ENCODE measurements around the gene RAB3IL1. TPM values are rescaled to one million over a fixed set of nuclear protein-coding genes. Genes with fewer than 3 reads are reported as not detected.
"Not testable (repeated sequence)": the region's sequence is repeated elsewhere in the genome, so short reads cannot be mapped to it uniquely, and the experiment has no call there.

The RAB3IL1 gene
- total RNA-seq, 1 donor from 2014 or later = 3.0 TPM

- peak; percentile 100 for DNase-seq (ENCODE audit: low read depth)
Measured at GRCh38 chr11:61887839-61888494, 29.4 kb downstream of the RAB3IL1 start.

GRCh38 chr11:61886643-61887042, 30.7 kb downstream of the RAB3IL1 start:
- no peak for DNase-seq (ENCODE audit: low read depth)

GRCh38 chr11:61885784-61886580, 31.4 kb downstream of the RAB3IL1 start:
- DNase-seq (ENCODE audit: low read depth) = no peak

- peak; percentile 93 for DNase-seq (ENCODE audit: low read depth)
Measured at GRCh38 chr11:61885166-61885778, 32.1 kb downstream of the RAB3IL1 start.

GRCh38 chr11:61883947-61884346, 33.4 kb downstream of the RAB3IL1 start:
- no peak for DNase-seq (ENCODE audit: low read depth)

- DNase-seq (ENCODE audit: low read depth) = no peak
Measured at GRCh38 chr11:61883327-61883726, 34.0 kb downstream of the RAB3IL1 start.

- no peak for DNase-seq (ENCODE audit: low read depth)
Measured at GRCh38 chr11:61882879-61883278, 34.5 kb downstream of the RAB3IL1 start.

GRCh38 chr11:61882267-61882666, 35.1 kb downstream of the RAB3IL1 start:
- DNase-seq (ENCODE audit: low read depth) = not testable (repeated sequence)

- no peak for DNase-seq (ENCODE audit: low read depth)
Measured at GRCh38 chr11:61881397-61881796, 36.0 kb downstream of the RAB3IL1 start.

- no peak for DNase-seq (ENCODE audit: low read depth)
Measured at GRCh38 chr11:61880454-61880853, 36.9 kb downstream of the RAB3IL1 start.

GRCh38 chr11:61880031-61880430, 37.3 kb downstream of the RAB3IL1 start:
- DNase-seq (ENCODE audit: low read depth) = no peak

- no peak for DNase-seq (ENCODE audit: low read depth)
Measured at GRCh38 chr11:61879152-61879551, 38.2 kb downstream of the RAB3IL1 start.

- DNase-seq (ENCODE audit: low read depth) = no peak
Measured at GRCh38 chr11:61875698-61876097, 41.7 kb downstream of the RAB3IL1 start.

GRCh38 chr11:61874853-61875252, 42.5 kb downstream of the RAB3IL1 start:
- no peak for DNase-seq (ENCODE audit: low read depth)

GRCh38 chr11:61874377-61874809, 43.0 kb downstream of the RAB3IL1 start:
- peak; percentile 89 for DNase-seq (ENCODE audit: low read depth)

GRCh38 chr11:61873588-61874376, 43.6 kb downstream of the RAB3IL1 start:
- peak; percentile 73 for DNase-seq (ENCODE audit: low read depth)

GRCh38 chr11:61872935-61873565, 44.3 kb downstream of the RAB3IL1 start:
- DNase-seq (ENCODE audit: low read depth) = no peak

GRCh38 chr11:61871158-61871597, 46.2 kb downstream of the RAB3IL1 start:
- DNase-seq (ENCODE audit: low read depth) = peak; percentile 89

GRCh38 chr11:61870541-61871031, 46.8 kb downstream of the RAB3IL1 start:
- peak; percentile 44 for DNase-seq (ENCODE audit: low read depth)

- no peak for DNase-seq (ENCODE audit: low read depth)
Measured at GRCh38 chr11:61869708-61870451, 47.5 kb downstream of the RAB3IL1 start.
